NCI-H187 treated with DMSO at 0.1 percent for 48 hours (cell line): ENCODE measurements around the gene RRP1B.

Source experiments
- DNase-seq: peaks from one replicate; lab custom pipeline; 2025; lab: John Stamatoyannopoulos, UW

RRP1B gene

DNA sequence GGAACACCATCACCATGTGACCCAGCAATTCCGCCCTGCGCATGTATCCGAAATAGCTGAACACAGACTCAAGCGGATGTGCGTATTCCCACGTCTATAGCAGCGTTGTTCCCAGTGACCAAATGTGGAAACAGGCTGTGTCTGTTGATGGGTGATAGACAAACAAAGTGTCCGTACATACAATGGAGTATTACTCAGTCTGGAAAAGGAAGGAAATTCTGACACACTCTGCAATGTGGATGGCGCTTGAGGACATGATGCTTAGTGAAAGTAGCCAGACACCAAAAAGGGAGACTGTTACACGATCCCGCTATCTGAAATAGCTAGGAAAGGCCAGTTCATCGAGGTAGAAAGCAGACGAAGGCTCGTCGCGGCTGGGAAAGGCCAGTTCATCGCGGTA lies 85.4 kb downstream of the RRP1B start:
- no peak for DNase-seq
